ENCODE results near the gene VDAC2.

VDAC2 gene

GRCh38 chr10:75280236-75280635 is 69.6 kb downstream of the VDAC2 start:
- no peak for DNase-seq (ENCODE audit: low read depth)
- TF ChIP-seq CTCF (IDR thresholded peaks at IDR 0.05; ENCODE audit: control insufficient read depth, insufficient read depth, low read depth, low read length, missing control alignments) = no peak
- H3K4me3 ChIP-seq (ENCODE audit: control insufficient read depth, low read depth, low read length) = no peak overlapping the region

All from AG09309 (cell line).